ENCODE measurements around the gene AK1. TPM values are rescaled to one million over a fixed set of nuclear protein-coding genes. Genes with fewer than 3 reads are reported as not detected.

The AK1 gene
- total RNA-seq, 1 donor: 37.1 TPM

GRCh38 chr9:127868278-127868902 lies 9.1 kb downstream of the AK1 start:
- H3K4me3 ChIP-seq (ENCODE audit: low read depth, low read length): no peak overlapping the region
- no peak for TF ChIP-seq CTCF (IDR thresholded peaks at IDR 0.05; ENCODE audit: insufficient read depth, low read depth, low read length)
- DNase-seq (ENCODE audit: low read depth): no peak

- no peak for DNase-seq (ENCODE audit: low read depth)
- no peak for TF ChIP-seq CTCF (IDR thresholded peaks at IDR 0.05; ENCODE audit: insufficient read depth, low read depth, low read length)
- no peak overlapping the region for H3K4me3 ChIP-seq (ENCODE audit: low read depth, low read length)
Observed at GRCh38 chr9:127867356-127868277, 9.9 kb downstream of the AK1 start.

- TF ChIP-seq CTCF (IDR thresholded peaks at IDR 0.05; ENCODE audit: insufficient read depth, low read depth, low read length): no peak
- H3K4me3 ChIP-seq (ENCODE audit: low read depth, low read length): no peak overlapping the region
- no peak for DNase-seq (ENCODE audit: low read depth)
Observed at GRCh38 chr9:127866535-127866934, 10.9 kb downstream of the AK1 start.

- DNase-seq (ENCODE audit: low read depth): no peak
- TF ChIP-seq CTCF (IDR thresholded peaks at IDR 0.05; ENCODE audit: insufficient read depth, low read depth, low read length): no peak
- H3K4me3 ChIP-seq (ENCODE audit: low read depth, low read length): no peak overlapping the region
Observed at GRCh38 chr9:127865645-127866464, 11.6 kb downstream of the AK1 start.

- DNase-seq (ENCODE audit: low read depth): no peak
- no peak for TF ChIP-seq CTCF (IDR thresholded peaks at IDR 0.05; ENCODE audit: insufficient read depth, low read depth, low read length)
- no peak overlapping the region for H3K4me3 ChIP-seq (ENCODE audit: low read depth, low read length)
Observed at GRCh38 chr9:127863191-127863621, 14.3 kb downstream of the AK1 start.

GRCh38 chr9:127862075-127863011 lies 15.1 kb downstream of the AK1 start:
- no peak for DNase-seq (ENCODE audit: low read depth)
- H3K4me3 ChIP-seq (ENCODE audit: low read depth, low read length): no peak overlapping the region
- no peak for TF ChIP-seq CTCF (IDR thresholded peaks at IDR 0.05; ENCODE audit: insufficient read depth, low read depth, low read length)
